ENCODE measurements around the gene FAHD1.
"Not testable (repeated sequence)": the region's sequence is repeated elsewhere in the genome, so short reads cannot be mapped to it uniquely, and the experiment has no call there.

The FAHD1 gene

DNA sequence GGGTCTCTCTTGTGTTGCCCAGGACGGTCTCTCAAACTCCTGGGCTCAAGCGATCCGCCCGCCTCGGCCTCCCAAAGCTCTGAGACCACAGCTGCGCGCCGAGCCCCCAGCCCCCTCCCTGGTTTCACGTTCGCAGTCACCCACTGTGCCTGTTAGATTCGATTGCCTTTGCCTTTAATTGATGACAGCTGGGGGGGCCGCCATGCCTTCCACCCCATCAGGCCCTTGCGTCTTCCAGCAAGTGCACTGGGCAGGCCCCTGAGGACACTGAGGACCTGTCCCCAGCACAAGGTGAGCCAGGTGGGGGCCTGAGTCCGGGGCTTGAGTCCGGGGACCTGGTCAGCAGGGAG is 36.8 kb upstream of the FAHD1 start:
- no peak for DNase-seq

DNA sequence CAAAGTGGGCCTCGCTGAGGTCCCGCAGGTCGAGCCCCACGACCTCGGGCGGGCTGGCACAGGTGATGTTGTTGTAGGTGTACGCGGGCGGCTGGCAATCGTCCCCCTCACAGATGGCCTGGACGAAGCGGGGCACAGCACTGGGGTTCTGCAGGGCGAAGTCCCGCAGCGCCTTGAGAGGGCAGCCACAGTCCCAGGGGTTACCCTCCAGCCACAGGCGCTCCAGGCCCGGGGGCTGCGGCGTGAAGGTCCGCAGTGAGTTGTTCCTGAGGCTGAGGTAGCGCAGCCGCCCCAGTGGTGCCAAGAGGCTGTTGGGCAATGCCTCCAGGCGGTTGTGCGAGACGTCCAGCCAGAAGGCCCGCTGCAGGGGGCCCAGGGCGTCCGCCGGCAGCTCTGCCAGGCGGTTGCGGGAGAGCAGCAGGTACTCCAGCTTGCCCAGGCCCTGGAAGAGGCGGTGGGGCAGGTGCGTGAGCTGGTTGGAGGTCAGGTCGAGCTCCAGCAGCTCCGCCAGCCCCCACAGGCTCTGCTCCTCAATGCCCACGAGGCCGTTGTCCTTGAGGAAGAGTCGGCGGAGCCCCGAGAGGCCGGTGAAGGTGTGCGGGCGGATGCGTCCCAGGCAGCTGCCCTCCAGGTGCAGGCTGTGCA is 36.3 kb upstream of the FAHD1 start:
- DNase-seq: no peak

DNA sequence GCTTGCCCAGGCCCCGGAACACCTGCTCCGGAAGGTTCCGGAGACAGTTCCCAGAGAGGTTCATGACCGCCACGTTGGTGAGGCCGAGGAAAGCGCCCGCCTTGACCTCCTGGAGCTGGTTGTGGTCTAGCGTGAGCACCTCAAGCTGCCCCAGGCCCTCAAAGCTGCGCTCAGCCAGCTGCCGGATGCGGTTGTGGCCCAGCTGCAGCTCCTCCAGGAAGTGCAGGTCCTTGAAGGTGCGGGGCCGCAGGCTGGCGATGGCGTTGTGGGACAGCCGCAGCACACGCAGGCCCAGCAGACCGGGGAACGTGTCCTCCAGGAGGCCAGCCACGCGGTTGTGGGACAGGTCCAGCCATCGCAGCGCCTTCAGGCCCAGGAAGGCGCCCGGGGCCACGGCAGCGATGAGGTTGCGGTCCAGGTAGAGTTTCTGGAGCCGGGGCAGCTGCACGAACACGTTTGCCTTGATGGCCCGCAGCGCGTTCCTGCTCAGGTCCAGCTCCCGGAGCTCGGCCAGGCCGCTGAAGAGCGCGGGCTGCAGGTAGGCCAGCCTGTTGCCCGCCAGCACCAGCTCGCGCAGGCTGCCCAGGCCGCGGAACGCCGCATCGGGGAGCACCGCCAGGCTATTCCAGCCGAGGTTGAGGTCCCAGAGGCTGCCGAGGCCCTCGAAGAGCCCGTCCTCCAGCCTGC is 35.6 kb upstream of the FAHD1 start:
- no peak for DNase-seq

DNA sequence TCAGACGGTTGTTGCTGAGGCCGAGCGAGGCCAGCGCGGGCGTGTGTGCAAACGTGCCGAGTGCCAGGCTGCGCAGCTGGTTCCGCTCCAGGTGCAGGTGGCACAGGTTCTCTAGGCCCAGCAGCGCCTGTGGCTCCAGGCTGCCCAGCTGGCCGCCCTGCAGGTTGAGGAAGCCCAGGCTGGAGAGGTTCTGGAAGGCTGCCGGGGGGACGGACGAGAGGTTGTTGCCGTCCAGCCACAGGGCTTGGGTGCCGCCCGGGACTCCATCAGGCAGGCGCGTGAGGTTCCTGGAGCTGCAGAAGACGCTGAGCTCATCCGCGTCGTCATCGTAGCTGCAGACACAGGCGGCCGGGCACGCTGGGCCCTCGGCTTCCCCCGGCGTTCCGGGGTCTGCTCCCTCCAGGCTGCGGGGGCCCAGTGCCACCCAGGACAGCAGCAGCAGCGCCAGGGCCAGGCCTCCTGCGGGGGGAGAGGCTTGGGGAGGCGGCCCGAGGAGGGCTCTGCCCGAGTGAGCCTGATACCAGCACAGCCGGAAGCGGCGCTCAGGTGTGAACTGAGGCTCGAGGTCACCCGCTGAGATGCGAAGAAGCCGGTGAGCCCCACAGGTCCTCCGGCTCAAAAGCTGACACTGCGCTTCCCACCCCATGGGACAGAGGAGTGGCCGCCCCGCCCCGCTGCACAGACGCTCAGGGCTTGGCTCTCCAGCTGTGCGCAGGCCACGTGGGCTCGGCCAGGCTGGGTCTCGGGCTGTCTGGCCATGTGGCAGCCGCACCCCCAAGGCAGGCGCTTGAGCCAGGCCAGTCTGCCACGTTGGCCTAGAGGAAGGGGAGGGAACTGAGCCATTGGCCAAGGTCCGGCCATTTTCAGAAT is 34.8 kb upstream of the FAHD1 start:
- no peak for DNase-seq

DNA sequence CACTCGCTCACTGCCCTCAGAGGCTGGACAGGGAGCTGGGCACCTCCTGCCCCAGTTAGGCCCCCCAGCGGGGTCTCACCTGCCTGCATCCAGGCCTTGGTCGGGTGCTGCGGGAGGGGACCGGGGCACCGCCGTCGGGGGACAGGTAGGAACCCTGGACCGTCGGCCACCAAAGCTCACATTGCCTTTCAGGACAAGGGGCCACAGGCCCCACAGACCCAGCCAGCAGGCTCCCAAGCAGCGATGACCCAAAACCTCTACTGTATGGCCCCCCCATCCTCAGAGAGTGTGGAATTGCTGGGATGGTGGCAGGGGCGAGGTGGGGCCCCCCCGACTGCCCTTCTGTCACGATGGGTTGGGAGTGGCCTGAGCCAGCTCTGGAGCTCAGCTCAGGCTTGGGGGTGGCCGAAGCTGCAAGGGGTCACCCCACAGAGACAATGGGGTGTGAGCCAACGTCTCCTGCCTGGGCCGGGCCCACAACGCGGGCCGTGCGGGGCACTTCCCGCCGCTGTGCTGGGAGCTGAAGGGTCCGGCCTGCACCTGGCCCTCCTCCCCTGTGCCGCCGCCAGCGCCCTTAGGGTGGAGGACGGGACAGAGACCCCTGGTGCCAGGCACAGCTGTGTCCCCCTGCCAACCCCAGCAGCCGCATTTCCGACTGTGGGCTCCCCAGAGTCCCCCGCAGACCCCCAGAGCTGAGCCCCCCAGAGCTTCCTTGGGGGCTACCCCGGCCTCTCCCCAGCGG is 34.0 kb upstream of the FAHD1 start:
- DNase-seq: no peak

DNA sequence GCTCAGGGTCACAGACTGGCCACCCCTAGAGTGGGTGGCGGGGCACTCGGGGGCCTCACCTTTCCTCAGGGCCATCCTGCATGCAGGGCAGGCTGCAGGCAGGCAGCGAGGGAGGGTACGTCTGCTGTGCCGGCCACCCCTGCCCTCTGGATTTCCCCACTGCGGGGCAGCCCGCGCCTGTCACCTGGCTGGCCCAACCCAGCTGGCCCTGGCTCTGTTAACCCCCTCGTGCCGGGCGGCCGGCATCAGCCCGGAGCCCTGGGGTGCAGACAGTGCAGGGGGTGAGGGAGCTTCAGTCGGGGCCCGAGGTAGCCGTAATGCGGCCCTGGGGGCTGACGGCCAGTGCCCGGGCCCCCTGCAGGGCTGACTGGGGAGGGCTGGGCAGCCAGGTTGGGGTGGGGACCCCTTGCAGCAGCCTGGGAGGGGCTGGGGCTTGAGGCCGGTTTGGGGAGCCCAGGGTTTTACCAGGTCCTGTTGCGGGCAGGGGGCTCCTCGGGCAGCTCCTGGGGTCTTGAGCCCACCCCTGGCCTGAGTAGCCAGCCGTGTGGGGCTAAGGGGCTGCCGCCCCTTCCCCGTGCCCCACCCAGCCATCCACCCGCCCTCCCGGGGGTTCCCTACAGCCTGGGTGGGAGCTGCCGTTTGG is 33.3 kb upstream of the FAHD1 start, which contains the start of gene IGFALS:
Gene IGFALS, minus strand, starts transcription at position 128 of the 643 bp plus-strand sequence. Its CDS starts 53 bp downstream, at position 75.
- DNase-seq: no peak

DNA sequence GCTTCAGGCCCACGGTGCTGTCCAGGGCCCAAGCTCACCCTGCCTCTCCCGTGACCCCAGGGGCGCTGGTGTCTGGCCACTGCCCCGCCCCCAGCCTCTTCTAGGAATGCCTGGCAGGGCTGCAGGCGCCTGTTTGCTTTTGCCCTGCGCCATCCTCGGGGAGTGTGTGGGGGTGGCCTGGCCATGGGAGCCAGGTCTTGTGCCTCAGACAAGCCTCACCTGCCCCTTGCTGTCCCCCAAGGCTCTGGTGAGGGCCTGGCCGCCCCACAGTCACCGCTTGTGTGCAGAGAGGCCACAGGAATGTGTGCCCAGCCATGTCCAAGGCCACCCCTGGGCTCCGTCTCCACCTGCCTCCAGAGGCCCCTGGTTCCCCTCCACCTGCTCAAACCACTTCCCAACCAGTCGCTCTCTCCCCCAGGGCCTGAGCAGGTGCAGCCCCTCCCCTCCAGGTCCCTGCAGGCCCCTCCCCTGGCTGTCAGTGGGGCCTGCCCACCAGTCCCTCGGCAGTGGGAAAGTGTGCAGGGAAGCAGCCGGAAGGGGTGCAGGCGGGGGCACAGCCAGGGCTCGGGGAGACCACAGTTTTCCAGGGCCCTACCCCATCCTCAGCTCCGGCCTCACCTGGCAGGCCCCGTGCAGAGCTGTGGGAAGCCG is 32.7 kb upstream of the FAHD1 start:
- DNase-seq: no peak

DNA sequence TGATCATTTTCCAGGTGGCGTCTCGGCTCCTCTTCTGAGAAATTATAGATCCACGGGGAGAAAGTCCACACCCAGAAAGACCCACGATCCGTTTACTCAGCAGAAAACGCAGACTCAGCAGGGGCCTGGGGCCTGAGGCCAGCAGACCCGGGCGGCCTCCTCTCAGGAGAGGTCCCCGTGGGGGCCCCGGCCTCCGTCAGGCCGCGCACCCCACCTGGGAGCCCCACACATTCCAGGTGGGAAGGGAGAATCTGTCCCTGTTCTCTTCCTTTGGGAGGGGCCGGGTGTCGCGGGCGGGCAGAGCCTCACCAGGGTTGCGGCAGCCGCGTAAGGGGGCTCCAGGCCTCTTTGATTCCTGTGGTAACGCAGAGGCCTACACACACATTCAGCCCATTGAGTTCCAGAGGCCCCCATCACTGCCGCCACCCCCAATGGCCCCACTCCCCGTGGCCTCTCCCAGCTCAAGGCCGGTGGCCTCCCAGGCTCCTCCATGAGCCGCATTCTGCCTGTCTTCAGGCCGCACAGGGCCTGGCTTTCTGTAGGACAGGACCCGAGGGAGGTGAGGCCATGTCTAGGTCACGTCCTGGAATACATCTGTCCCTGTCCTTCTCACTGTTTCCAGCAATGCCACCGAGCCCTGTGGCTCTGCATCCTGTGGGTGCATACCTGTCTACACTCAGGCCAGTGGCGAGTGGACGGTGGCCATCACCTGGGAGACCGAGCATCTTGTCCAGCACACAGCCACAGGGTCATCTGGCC is 31.9 kb upstream of the FAHD1 start:
- no peak for DNase-seq

DNA sequence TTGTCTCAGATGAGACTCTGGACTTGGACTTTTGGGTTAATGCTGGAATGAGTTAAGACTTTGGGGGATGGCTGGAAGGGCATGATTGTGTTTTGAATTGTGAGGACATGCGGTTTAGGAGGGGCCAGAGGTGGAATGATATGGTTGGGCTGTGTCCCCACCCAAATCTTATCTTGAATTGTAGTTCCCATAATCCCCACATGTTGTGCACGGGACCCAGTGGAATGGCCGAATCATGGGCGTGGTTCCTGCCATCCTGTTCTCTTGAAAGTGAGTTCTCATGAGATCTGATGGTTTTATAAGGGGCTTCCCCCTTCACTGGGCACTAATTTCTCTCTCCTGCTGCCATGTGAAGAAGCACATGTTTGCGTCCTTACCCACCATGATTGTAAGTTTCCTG is 27.7 kb upstream of the FAHD1 start:
- not testable (repeated sequence) for DNase-seq

DNA sequence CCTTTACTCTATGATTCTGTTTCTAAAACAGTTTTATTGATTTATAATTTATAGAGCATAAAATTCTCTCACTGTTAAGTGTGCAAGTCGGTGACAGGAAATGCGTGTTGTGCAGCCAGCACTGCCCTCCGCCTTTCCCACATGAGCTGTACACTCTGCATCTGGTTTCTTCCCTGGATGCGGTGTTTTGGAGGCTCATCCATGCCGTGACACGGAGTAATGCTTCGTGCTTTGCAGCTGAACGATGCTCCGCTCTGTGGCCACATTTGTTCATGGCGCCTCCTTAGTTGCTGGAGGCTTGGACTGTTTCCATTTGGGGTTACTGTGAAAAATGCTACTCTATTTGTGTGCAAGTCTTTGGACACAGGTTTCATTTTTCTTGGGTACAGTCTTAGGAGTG is 26.3 kb upstream of the FAHD1 start:
- no peak for DNase-seq

DNA sequence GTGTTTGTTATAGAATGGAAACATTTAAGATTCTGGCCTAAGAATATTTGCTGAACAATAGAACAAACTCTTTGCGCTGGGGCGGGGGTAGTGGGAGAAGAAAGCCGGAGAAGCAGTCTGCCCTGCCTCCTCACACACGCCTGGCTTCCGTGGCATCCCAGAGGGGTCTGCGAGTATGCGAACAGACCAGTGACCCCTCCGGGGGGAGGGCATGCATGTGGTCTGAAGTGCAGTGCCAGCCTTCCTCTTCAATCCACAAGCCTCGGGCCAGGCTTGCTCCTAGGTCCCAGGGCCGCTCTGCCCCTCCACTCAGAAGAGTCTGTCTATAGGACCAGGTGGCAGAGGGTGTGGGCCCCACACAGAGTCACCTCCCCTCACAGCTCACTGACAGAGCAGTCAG is 19.4 kb upstream of the FAHD1 start:
- DNase-seq: no peak

DNA sequence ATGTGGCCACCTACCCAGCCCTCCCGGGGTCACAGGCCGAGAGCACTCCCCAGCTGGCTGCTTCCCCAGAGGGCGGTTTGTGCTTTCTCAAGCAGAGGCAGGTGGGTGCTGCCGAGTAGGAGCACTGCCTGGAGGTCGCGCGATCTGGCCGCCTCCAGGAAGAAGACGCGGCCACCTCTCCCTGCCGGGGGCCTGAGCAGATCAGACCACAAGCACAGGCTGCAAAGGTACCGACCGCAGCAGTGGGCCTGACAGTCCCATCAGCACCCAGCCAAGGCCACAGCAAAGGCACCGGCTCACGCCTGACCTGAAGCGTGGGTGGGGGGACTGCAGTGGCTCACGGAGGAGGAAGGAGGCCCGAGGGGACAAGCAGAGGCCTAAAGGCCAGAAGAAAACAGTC is 18.3 kb upstream of the FAHD1 start:
- no peak for DNase-seq

DNA sequence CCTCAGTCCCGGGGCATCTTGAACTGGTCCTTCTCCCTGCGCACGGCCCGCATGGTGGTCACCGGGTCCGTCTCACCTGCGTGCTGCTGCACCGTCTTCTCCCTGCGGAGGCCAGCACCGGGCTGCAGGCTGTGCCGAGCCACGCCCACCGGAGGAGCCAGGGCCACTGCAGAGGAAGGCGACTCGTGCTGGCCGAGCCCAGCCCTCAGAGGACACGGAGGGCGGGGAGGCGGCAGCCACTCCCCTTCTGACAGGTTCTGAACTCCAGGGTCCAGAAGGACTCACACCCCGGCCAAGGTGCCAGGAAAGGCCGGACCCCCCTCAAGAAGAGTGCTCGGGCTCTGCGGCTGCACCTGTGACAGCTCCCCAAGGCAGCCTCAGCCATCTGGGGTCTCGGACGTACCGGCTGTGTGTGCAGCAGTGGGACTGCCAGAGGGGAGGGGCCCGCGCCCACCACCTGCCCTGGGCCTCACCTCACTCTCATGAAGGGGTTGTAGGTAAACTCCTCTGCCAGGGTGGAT is 17.7 kb upstream of the FAHD1 start:
- no peak for DNase-seq

DNA sequence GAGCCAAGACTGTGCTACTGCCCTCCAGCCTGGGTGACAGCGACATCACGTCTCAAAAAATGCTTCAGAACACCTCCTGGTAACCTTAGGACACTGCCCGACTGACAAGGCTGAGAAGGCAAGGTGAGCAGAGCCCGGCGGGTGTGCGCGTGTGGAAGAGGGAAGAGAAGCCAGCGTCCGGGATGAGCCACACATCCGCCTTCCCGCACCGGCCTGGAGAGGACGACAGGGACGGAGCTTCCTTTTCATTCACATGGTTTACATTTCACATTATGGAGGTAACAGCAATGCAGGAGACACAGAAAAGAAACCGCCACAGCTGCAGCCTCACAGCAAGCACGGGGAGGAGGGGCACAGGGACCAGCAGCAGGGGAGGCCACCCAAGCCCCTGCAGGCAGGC is 16.9 kb upstream of the FAHD1 start:
- DNase-seq: no peak

DNA sequence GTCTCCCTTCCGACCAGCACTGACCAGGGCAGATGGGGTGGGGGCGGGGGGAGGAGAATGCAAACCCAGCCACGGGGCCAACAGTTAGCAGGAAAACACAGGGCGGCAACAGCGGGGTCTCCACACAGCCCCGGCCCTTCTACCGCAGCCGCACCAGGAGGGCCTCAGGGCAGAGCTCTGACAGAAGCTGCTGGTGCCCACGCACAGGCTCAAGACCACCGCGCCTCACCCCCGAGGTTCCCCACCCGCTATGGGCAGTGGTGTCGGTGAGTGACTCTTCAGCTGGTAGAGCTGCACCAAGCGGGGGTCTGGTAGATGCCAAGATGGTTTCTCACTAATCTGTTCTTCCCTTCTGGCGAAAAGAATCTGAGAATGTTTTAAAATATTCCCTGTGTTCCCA is 16.5 kb upstream of the FAHD1 start:
- no peak for DNase-seq

DNA sequence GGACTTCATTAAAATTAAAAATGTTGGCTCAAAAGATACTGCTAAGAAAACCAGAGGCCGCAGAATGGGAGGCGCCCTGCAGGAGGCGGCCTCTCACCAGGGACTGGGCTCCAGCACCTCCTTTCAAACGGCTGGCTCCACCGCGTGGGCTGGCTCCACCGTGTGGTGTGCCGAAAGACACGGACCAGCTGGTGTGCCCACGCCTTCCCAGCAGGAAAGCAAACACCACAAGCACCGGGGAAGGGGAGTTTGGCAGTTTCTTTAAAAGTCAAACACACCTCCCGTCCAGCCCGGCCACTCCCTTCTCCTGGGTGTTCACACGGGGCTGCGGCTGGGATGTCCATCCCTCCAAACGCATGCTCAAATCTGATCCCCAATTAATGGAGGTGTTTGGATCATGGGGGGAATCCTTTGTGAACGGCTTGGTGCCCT is 14.3 kb upstream of the FAHD1 start:
- DNase-seq: peak; percentile 58

DNA sequence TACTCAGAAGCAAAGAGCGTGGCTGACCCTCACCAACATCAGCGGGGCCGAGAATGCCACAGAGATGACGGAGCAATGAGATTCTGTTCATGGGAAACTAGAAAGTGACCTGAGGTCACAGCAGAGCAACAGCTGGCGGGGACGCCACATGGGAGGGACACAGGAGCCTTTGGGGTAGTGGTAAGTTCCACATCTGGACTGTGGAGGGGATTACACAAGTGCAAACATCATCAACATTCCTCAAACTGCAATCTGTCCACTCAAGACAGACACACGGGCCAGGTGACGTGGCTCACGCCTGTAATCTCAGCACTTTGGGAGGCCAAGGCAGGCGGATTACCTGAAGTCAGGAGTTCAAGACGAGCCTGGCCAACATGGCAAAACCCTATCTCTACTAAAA is 11.5 kb upstream of the FAHD1 start:
- DNase-seq: no peak

DNA sequence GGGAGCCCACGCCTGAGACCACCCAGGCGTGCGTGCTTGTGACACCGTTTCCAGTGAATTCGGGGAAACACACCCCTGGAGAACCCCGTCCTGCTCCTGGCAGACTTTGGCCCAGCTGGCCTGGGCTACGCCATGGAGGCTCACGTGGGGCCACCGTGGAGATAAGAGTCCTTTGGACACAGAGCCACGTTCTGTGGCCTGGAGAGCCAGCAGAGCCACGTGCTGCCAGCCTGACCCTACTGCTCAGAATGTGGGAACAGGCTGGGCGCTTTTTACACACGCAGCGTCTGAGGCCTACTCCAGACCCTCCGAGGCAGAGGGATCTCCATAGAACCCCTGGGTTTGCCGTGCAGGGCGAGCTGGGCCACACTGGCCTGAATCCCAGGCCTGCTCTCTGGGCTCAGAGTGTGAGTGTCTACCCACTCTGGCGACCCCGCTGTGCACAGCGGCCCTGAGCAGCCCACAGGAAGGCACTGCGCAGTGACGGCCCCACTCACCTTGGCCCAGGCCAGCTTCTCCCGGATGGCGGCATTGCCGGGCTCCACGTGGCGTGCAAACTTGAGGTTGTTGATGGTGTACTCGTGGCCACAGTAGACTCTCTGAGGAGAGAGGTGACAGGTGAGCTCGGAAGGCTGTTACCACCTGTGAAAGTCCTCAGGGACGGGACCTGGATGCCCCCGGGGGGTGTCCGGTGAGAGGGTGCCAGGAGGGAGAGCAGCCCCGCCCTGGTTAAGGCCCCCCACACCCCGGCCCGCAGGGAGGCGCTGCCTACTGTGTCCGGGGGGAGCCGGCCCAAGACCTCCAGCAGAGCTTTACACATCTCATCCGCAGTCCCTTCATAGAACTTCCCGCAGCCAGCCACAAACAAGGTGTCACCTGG is 10.4 kb upstream of the FAHD1 start:
- DNase-seq: no peak

DNA sequence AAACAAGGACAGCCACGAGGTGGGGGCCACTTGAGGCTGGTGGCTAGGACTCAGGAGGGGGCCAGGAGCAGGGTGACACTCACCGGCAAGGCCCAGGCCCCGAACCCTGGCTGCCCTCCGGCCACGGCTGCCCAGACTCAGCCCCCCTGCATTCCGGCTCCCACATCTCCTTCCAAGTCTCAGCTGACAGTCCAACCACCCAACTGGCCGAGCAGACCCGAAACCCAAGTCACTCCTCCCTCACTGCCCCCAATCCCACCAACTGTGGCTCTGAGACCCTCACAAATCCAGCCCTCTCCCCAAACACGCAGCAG is 9.8 kb upstream of the FAHD1 start:
- no peak for DNase-seq

DNA sequence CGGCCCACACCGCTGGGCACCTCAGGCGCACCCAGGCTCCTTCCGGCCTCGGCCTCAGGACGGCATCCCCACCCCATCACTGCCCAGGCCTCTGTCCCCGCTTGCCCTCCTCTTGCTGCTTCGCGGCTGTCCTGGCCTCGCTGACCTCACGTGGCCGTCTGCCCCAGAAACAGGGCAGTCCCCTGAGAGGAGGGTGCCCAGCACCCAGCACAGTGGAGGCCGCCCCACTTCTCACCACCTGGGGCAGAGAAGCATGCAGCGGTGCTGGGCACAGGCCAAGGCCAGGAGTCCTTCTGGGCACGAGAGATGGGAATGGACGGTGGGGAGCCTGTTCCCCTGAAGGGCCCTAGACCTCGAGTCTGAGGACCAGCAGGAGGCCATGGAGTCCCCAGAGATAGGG is 9.3 kb upstream of the FAHD1 start:
- DNase-seq: no peak

Measured in NCI-H2171 (cell line).